Skeletal muscle tissue (tissue), 4 donors: ENCODE results near the gene SLITRK1. TPM values are rescaled to one million over a fixed set of nuclear protein-coding genes. Genes with fewer than 3 reads are reported as not detected.

ENCODE experiments used
- H3K27ac ChIP-seq: one replicate; pipeline ENCODE4 v1.7.0; 2013; ENCODE audit warnings: mild to moderate bottlenecking, low read depth, low read length, inconsistent platforms
- H3K27me3 ChIP-seq, 3 donors: one replicate each; pipeline ENCODE4 v1.7.0; 2013; ENCODE audit warnings: low read length in 3 of 3; ENCODE audit not compliant: control insufficient read depth in 3 of 3, insufficient read depth in 3 of 3
- H3K36me3 ChIP-seq, 3 donors: one replicate each; pipeline ENCODE4 v1.7.0; 2013; ENCODE audit warnings: low read length in 3 of 3; ENCODE audit not compliant: control insufficient read depth in 3 of 3, insufficient read depth in 3 of 3
- H3K4me1 ChIP-seq, 3 donors: one replicate each; pipeline ENCODE4 v1.7.0; 2013; ENCODE audit warnings: low read length in 3 of 3, mild to moderate bottlenecking in 3 of 3; ENCODE audit not compliant: control insufficient read depth in 3 of 3, insufficient read depth in 3 of 3
- H3K4me3 ChIP-seq, 3 donors: one replicate each; pipeline ENCODE4 v1.7.0; 2013; ENCODE audit warnings: low read length in 3 of 3
- H3K9ac ChIP-seq, 3 donors: one replicate each; pipeline ENCODE4 v1.7.0; 2013; ENCODE audit warnings: low read length in 3 of 3, mild to moderate bottlenecking in 3 of 3, moderate library complexity in 2 of 3, low read depth in 1 of 3
- H3K9me3 ChIP-seq, 3 donors: one replicate each; pipeline ENCODE4 v1.7.0; 2013; ENCODE audit warnings: low read length in 3 of 3; ENCODE audit not compliant: control insufficient read depth in 3 of 3
- total RNA-seq: library from RNA; depleted of rRNA; stranded (reverse); fragments of >200 nt; gene quantifications from one replicate; pipeline ENCODE4 v1.2.3, GENCODE V29; 2014
- donor health status: Osteomylitis.

The SLITRK1 gene
- total RNA-seq, 1 donor from 2014 or later = 0.52 TPM

- no peak overlapping the region for H3K4me3 ChIP-seq
- H3K27ac ChIP-seq = no peak overlapping the region
- H3K36me3 ChIP-seq = no peaks in the 10 kb centered on the region
- H3K9me3 ChIP-seq = no peaks in the 10 kb centered on the region
- no peaks in the 10 kb centered on the region for H3K4me1 ChIP-seq
- H3K27me3 ChIP-seq = no peaks in the 10 kb centered on the region
- no peak overlapping the region for H3K9ac ChIP-seq
These were observed 14.6 kb downstream of the SLITRK1 start for GRCh38 chr13:83867708-83868107.

- Histone ChIP-seq H3K27ac (no peak overlapping the region), H3K4me1 (no peaks in the 10 kb centered on the region), H3K36me3 (no peaks in the 10 kb centered on the region), H3K4me3 (no peak overlapping the region), H3K27me3 (no peaks in the 10 kb centered on the region), H3K9ac (no peak overlapping the region), H3K9me3 (no peaks in the 10 kb centered on the region)
These were observed 16.8 kb downstream of the SLITRK1 start for GRCh38 chr13:83865161-83866137.

- Histone ChIP-seq H3K4me3 (no peak overlapping the region), H3K4me1 (no peaks in the 10 kb centered on the region), H3K9ac (no peak overlapping the region), H3K27me3 (no peaks in the 10 kb centered on the region), H3K27ac (no peak overlapping the region), H3K9me3 (no peaks in the 10 kb centered on the region), H3K36me3 (no peaks in the 10 kb centered on the region)
These were observed 28.5 kb downstream of the SLITRK1 start for GRCh38 chr13:83853771-83854170.

DNA sequence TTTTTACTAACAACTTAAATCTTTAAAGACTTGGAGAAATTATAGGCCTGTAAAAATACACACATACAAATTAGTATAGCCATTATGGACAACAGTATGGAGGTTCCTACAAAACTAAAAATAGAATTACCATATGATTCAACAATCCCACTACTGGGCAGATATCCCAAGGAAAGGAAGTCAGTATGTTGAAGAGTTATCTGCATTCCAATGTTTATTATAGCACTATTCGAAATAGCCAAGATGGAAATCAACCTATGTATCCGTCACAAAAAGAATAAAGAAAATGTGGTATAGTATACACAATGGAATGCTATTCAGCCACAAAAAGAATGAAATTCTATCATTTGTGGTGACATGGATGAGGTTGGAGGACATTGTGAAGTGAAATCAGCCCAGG, 37.2 kb downstream of the SLITRK1 start:
- H3K27me3 ChIP-seq = no peaks in the 10 kb centered on the region
- H3K36me3 ChIP-seq = no peaks in the 10 kb centered on the region
- no peak overlapping the region for H3K4me3 ChIP-seq
- H3K4me1 ChIP-seq = no peaks in the 10 kb centered on the region
- H3K9me3 ChIP-seq = no peaks in the 10 kb centered on the region
- H3K27ac ChIP-seq = no peak overlapping the region
- no peak overlapping the region for H3K9ac ChIP-seq

DNA sequence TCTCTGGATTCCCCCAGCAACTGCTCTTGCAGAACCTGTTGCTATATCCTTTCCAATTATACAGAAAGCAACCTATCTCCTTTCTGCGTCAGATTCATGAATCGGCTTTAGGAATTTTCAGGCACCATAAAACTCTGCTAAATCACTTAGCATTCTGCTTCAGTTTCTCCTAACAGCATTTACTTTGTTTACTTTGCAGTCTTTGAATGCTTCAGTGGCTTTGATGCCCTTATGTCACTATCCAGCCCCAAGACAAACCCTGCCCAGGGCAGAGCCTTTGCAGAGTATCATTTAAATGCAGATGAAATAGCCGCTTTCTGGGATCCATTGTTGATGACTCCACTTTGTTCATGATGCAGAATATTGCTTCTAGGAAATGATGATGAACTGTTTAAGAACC, 43.1 kb downstream of the SLITRK1 start:
- Histone ChIP-seq H3K36me3 (no peaks in the 10 kb centered on the region), H3K4me3 (no peak overlapping the region), H3K9ac (no peak overlapping the region), H3K4me1 (no peaks in the 10 kb centered on the region), H3K27ac (no peak overlapping the region), H3K9me3 (no peaks in the 10 kb centered on the region), H3K27me3 (no peaks in the 10 kb centered on the region)

- H3K27me3 ChIP-seq = no peaks in the 10 kb centered on the region
- H3K9ac ChIP-seq = no peak overlapping the region
- no peaks in the 10 kb centered on the region for H3K9me3 ChIP-seq
- H3K4me1 ChIP-seq = no peaks in the 10 kb centered on the region
- no peak overlapping the region for H3K4me3 ChIP-seq
- no peak overlapping the region for H3K27ac ChIP-seq
- H3K36me3 ChIP-seq = no peaks in the 10 kb centered on the region
These were observed 50.5 kb downstream of the SLITRK1 start for GRCh38 chr13:83831796-83832195.

DNA sequence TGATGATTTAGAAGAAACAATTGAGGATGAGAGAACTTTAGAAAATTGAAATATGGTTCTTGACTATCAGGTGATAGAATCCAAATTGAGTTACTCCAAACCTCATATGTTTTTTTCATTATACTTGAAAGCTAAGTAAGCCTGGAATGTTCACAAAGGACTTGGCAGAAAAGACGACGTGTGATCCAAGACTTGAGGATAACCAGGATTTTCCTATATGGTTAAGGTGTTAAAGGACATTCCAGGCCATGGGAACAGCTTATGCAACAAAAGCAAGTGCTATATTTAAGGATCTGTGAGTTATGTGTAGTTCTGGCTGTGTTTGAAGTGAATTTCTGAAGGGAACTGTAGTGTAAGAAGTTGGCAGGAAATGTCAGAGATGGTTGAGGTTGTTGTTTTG, 52.5 kb downstream of the SLITRK1 start:
- Histone ChIP-seq H3K27me3 (no peaks in the 10 kb centered on the region), H3K9ac (no peak overlapping the region), H3K9me3 (no peaks in the 10 kb centered on the region), H3K4me3 (no peak overlapping the region), H3K27ac (no peak overlapping the region), H3K36me3 (no peaks in the 10 kb centered on the region), H3K4me1 (no peaks in the 10 kb centered on the region)

DNA sequence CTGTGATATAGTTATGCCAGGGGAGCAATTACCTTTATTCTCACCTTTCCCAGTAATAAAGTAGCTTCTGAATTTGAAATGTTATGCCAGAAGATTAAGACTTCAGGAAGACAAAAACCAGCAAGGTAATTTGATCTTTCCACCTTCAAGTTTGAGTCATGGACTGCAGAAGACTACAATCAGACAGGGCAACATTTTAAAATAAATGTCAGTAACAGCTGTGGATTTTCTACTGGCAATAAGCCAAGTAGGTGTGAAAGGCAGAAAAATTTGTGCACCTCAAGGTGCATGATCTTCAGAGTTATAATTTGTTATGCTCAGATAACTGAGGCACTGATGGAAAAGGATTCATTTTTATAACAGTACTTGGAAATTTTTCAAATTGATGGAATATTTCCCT, 54.9 kb downstream of the SLITRK1 start:
- H3K4me3 ChIP-seq = no peak overlapping the region
- H3K27ac ChIP-seq = no peak overlapping the region
- H3K27me3 ChIP-seq = no peaks in the 10 kb centered on the region
- H3K4me1 ChIP-seq = no peaks in the 10 kb centered on the region
- no peaks in the 10 kb centered on the region for H3K9me3 ChIP-seq
- H3K9ac ChIP-seq = no peak overlapping the region
- H3K36me3 ChIP-seq = no peaks in the 10 kb centered on the region
